Activated CD8-positive, alpha-beta T cell treated with anti-CD3 and anti-CD28 coated beads, Interleukin-2, amount 10 ng/mL, durations not matched to agents 7 days and 5 days (primary cell): ENCODE measurements around the gene SPATS2. TPM values are rescaled to one million over a fixed set of nuclear protein-coding genes. Genes with fewer than 3 reads are reported as not detected.
"Not testable (repeated sequence)": the region's sequence is repeated elsewhere in the genome, so short reads cannot be mapped to it uniquely, and the experiment has no call there.

Experiments
- ATAC-seq: fragments of 150-1000 bp; cut with Tn5 transposase; one replicate; pipeline ENCODE4 v1.10.0; 2021; ENCODE audit warnings: moderate library complexity
- CTCF ChIA-PET: fragments of 350-600 bp; sonication (Branson Sonifier 250); formaldehyde crosslinking; loops from one replicate; lab custom pipeline; 2021; ENCODE audit warnings: antibody characterized with exemption; lab: Charles Lee
- POLR2A ChIA-PET: fragments of 350-600 bp; sonication (Branson Sonifier 250); formaldehyde crosslinking; loops from one replicate; lab custom pipeline; 2021; ENCODE audit warnings: antibody characterized with exemption; lab: Charles Lee
- DNase-seq: peaks from one replicate; pipeline ENCODE4 v3.0.0-alpha.2; 2020
- H3K27ac Mint-ChIP-seq: one replicate; pipeline ENCODE4 v1.8.0; 2021; ENCODE audit warnings: mild to moderate bottlenecking, mixed read lengths
- H3K27me3 Mint-ChIP-seq: one replicate; pipeline ENCODE4 v1.8.0; 2021; ENCODE audit warnings: low read depth, mixed read lengths
- H3K36me3 Mint-ChIP-seq: one replicate; pipeline ENCODE4 v1.8.0; 2021; ENCODE audit warnings: low read depth, mixed read lengths
- H3K4me1 Mint-ChIP-seq: one replicate; pipeline ENCODE4 v1.8.0; 2021; ENCODE audit warnings: low read depth, mixed read lengths
- H3K4me3 Mint-ChIP-seq: one replicate; pipeline ENCODE4 v1.8.0; 2021; ENCODE audit warnings: mild to moderate bottlenecking, mixed read lengths
- H3K9me3 Mint-ChIP-seq: one replicate; pipeline ENCODE4 v1.8.0; 2022; ENCODE audit warnings: mixed read lengths; ENCODE audit not compliant: insufficient read depth
- total RNA-seq, 2 experiments: library from RNA; stranded (reverse); gene quantifications; one replicate each; pipeline ENCODE4 v1.2.3, GENCODE V29; 2021

The SPATS2 gene
- total RNA-seq, 2 experiments from 2014 or later, result 12.9 to 13.0 TPM

GRCh38 chr12:49413010-49413409, 45.7 kb downstream of the SPATS2 start:
- H3K9me3 Mint-ChIP-seq, result no peaks in the 10 kb centered on the region
- ATAC-seq (no peak), DNase-seq (no peak)
- no peak overlapping the region for H3K27ac Mint-ChIP-seq
- no peaks in the 10 kb centered on the region for H3K36me3 Mint-ChIP-seq
- H3K4me1 Mint-ChIP-seq, result peaks cover 2% of the 10 kb centered on the region
- no peak overlapping the region for H3K4me3 Mint-ChIP-seq
- POLR2A ChIA-PET, result interaction anchor here (0.7 kb wide), 1 partner anchor 10 kb away, joined by 3 read pairs; no protein-coding TSS in a partner anchor
- CTCF ChIA-PET, result interaction anchor here (0.6 to 1.0 kb wide), 2 partner anchors 54 to 65 kb away, joined by 3 read pairs; no protein-coding TSS in a partner anchor
- no peaks in the 10 kb centered on the region for H3K27me3 Mint-ChIP-seq

DNA sequence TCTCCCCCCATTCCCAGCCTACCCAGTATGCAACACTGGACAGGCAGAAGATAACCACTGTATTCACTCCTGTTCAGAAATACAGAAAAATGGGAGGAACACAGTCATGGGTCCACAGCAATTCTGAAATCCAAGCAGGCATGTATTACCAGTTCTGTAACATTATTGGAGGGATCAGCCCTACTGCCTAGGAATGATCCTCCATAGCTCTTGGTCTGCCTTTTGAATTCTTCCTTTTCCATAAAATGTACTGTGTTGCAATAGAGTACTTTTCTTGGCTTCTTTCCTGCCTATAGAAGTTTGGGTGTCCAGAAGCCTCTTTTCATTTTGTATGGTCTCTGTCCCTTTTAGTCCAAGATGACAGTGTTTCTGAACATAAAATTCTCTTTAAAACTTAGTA, 46.5 kb downstream of the SPATS2 start:
- H3K27ac Mint-ChIP-seq, result no peak overlapping the region
- H3K4me3 Mint-ChIP-seq, result no peak overlapping the region
- ATAC-seq, result no peak
- H3K27me3 Mint-ChIP-seq, result no peaks in the 10 kb centered on the region
- CTCF ChIA-PET, result interaction anchor here (0.6 kb wide), 1 partner anchor 341 kb away, joined by 3 read pairs; no protein-coding TSS in a partner anchor
- no peaks in the 10 kb centered on the region for H3K9me3 Mint-ChIP-seq
- POLR2A ChIA-PET, result no interaction called here
- peaks cover 2% of the 10 kb centered on the region for H3K4me1 Mint-ChIP-seq
- no peaks in the 10 kb centered on the region for H3K36me3 Mint-ChIP-seq
- no peak for DNase-seq

GRCh38 chr12:49414364-49414763, 47.1 kb downstream of the SPATS2 start:
- DNase-seq (no peak), ATAC-seq (no peak)
- ChIA-PET POLR2A (no interaction called here), CTCF (no interaction called here)
- no peak overlapping the region for H3K27ac Mint-ChIP-seq
- H3K9me3 Mint-ChIP-seq, result no peaks in the 10 kb centered on the region
- H3K27me3 Mint-ChIP-seq, result no peaks in the 10 kb centered on the region
- no peaks in the 10 kb centered on the region for H3K36me3 Mint-ChIP-seq
- peaks cover 2% of the 10 kb centered on the region for H3K4me1 Mint-ChIP-seq
- no peak overlapping the region for H3K4me3 Mint-ChIP-seq

GRCh38 chr12:49415521-49415970, 48.3 kb downstream of the SPATS2 start:
- DNase-seq (no peak), ATAC-seq (no peak)
- no peak overlapping the region for H3K27ac Mint-ChIP-seq
- POLR2A ChIA-PET, result interaction anchor here (1.4 kb wide), 1 partner anchor 49 kb away, joined by 4 read pairs; the partner anchor contains the start of gene SPATS2
- no peaks in the 10 kb centered on the region for H3K27me3 Mint-ChIP-seq
- H3K9me3 Mint-ChIP-seq, result no peaks in the 10 kb centered on the region
- CTCF ChIA-PET, result no interaction called here
- no peaks in the 10 kb centered on the region for H3K36me3 Mint-ChIP-seq
- peaks cover 2% of the 10 kb centered on the region for H3K4me1 Mint-ChIP-seq
- no peak overlapping the region for H3K4me3 Mint-ChIP-seq

GRCh38 chr12:49416892-49417291, 49.6 kb downstream of the SPATS2 start:
- ChIA-PET POLR2A (no interaction called here), CTCF (no interaction called here)
- ATAC-seq, result no peak
- H3K36me3 Mint-ChIP-seq, result no peaks in the 10 kb centered on the region
- no peak overlapping the region for H3K4me3 Mint-ChIP-seq
- no peak for DNase-seq
- no peaks in the 10 kb centered on the region for H3K9me3 Mint-ChIP-seq
- no peaks in the 10 kb centered on the region for H3K27me3 Mint-ChIP-seq
- no peak overlapping the region for H3K27ac Mint-ChIP-seq
- peaks cover 2% of the 10 kb centered on the region for H3K4me1 Mint-ChIP-seq

DNA sequence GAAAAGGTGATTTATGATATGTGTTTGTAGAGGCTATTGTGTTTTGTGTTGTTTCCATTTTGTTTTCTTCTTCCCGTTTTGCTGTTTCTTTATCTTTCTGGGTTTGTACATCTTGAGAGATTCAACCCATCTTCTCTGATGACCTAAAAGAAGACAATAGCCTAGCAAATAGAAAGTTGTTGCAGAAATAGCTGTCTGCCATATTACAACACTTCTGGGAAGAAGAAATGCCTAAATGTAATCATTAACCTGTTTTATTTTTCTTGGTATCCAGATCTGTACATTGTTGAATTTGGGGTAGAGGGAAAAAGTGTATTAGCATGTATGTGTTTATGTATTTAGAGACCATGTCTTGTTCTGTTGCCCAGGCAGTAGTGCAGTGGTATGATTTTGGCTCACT, 50.3 kb downstream of the SPATS2 start:
- POLR2A ChIA-PET, result no interaction called here
- peaks cover 2% of the 10 kb centered on the region for H3K4me1 Mint-ChIP-seq
- H3K27me3 Mint-ChIP-seq, result no peaks in the 10 kb centered on the region
- H3K9me3 Mint-ChIP-seq, result no peaks in the 10 kb centered on the region
- H3K27ac Mint-ChIP-seq, result no peak overlapping the region
- ATAC-seq (no peak), DNase-seq (no peak)
- no peaks in the 10 kb centered on the region for H3K36me3 Mint-ChIP-seq
- CTCF ChIA-PET, result interaction anchor here (0.5 kb wide), 1 partner anchor 53 kb away, joined by 4 read pairs; no protein-coding TSS in a partner anchor
- H3K4me3 Mint-ChIP-seq, result no peak overlapping the region

- ATAC-seq (no peak), DNase-seq (no peak)
- H3K27me3 Mint-ChIP-seq, result no peaks in the 10 kb centered on the region
- H3K4me3 Mint-ChIP-seq, result no peak overlapping the region
- no peak overlapping the region for H3K27ac Mint-ChIP-seq
- H3K9me3 Mint-ChIP-seq, result no peaks in the 10 kb centered on the region
- ChIA-PET CTCF (no interaction called here), POLR2A (no interaction called here)
- no peaks in the 10 kb centered on the region for H3K4me1 Mint-ChIP-seq
- H3K36me3 Mint-ChIP-seq, result no peaks in the 10 kb centered on the region
Measured at GRCh38 chr12:49420556-49420955, 53.3 kb downstream of the SPATS2 start.

GRCh38 chr12:49422114-49422513, 54.9 kb downstream of the SPATS2 start:
- H3K27ac Mint-ChIP-seq, result no peak overlapping the region
- H3K27me3 Mint-ChIP-seq, result no peaks in the 10 kb centered on the region
- no peak overlapping the region for H3K4me3 Mint-ChIP-seq
- H3K4me1 Mint-ChIP-seq, result no peaks in the 10 kb centered on the region
- POLR2A ChIA-PET, result no interaction called here
- ATAC-seq, result no peak
- H3K9me3 Mint-ChIP-seq, result no peaks in the 10 kb centered on the region
- DNase-seq, result no peak
- H3K36me3 Mint-ChIP-seq, result peaks cover 2% of the 10 kb centered on the region
- CTCF ChIA-PET, result interaction anchor here (1.4 kb wide), 1 partner anchor 63 kb away, joined by 5 read pairs; no protein-coding TSS in a partner anchor

DNA sequence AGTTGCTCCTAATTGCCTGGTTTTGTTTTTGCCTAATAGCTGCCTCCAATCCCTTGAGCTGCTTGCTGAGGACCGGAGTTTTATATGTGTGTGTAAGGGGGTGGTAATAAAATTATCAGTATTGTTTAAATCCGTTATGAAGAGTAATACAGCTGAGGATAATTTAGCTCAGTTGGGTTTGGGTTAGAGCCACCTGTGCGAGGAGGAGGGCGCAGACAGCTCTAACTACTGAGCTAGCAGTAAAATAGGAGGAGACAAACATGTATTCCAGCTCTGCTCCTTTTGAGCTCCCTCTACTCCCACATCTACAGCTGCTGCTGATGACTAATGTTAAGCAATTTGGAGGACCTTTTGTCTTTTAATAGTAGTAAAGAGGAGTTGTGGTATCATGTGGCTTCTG, 61.5 kb downstream of the SPATS2 start:
- H3K9me3 Mint-ChIP-seq, result no peaks in the 10 kb centered on the region
- no peak for DNase-seq
- CTCF ChIA-PET, result no interaction called here
- POLR2A ChIA-PET, result no interaction called here
- ATAC-seq, result no peak
- H3K4me1 Mint-ChIP-seq, result no peaks in the 10 kb centered on the region
- peaks cover 2% of the 10 kb centered on the region for H3K36me3 Mint-ChIP-seq
- H3K27me3 Mint-ChIP-seq, result no peaks in the 10 kb centered on the region
- no peak overlapping the region for H3K27ac Mint-ChIP-seq
- H3K4me3 Mint-ChIP-seq, result no peak overlapping the region

- Mint-ChIP-seq H3K9me3 (no peaks in the 10 kb centered on the region), H3K27ac (no peak overlapping the region), H3K4me3 (no peak overlapping the region), H3K4me1 (no peaks in the 10 kb centered on the region), H3K36me3 (no peaks in the 10 kb centered on the region), H3K27me3 (no peaks in the 10 kb centered on the region)
- ATAC-seq (no peak), DNase-seq (no peak)
- POLR2A ChIA-PET, result no interaction called here
- CTCF ChIA-PET, result interaction anchor here (1.2 kb wide), 1 partner anchor 10 kb away, joined by 5 read pairs; no protein-coding TSS in a partner anchor
Measured at GRCh38 chr12:49432616-49433015, 65.4 kb downstream of the SPATS2 start.

GRCh38 chr12:49436799-49437198, 69.5 kb downstream of the SPATS2 start:
- H3K4me3 Mint-ChIP-seq, H3K27ac Mint-ChIP-seq, H3K36me3 Mint-ChIP-seq, H3K27me3 Mint-ChIP-seq, CTCF ChIA-PET, H3K4me1 Mint-ChIP-seq, ATAC-seq, H3K9me3 Mint-ChIP-seq, POLR2A ChIA-PET, DNase-seq: not testable (repeated sequence)

GRCh38 chr12:49439042-49439441, 71.8 kb downstream of the SPATS2 start:
- no peak overlapping the region for H3K27ac Mint-ChIP-seq
- CTCF ChIA-PET, result no interaction called here
- H3K4me3 Mint-ChIP-seq, result no peak overlapping the region

GRCh38 chr12:49440035-49440434, 72.8 kb downstream of the SPATS2 start:
- Mint-ChIP-seq H3K4me1 (no peaks in the 10 kb centered on the region), H3K27me3 (no peaks in the 10 kb centered on the region), H3K9me3 (no peaks in the 10 kb centered on the region), H3K36me3 (peaks cover 2% of the 10 kb centered on the region), H3K4me3 (no peak overlapping the region), H3K27ac (no peak overlapping the region)
- DNase-seq, result no peak
- POLR2A ChIA-PET, result no interaction called here
- ATAC-seq, result no peak
- CTCF ChIA-PET, result no interaction called here

More at GRCh38 chr12:49439042-49439441, 71.8 kb downstream of the SPATS2 start:
- Mint-ChIP-seq H3K27me3 (no peaks in the 10 kb centered on the region), H3K9me3 (no peaks in the 10 kb centered on the region), H3K4me1 (no peaks in the 10 kb centered on the region), H3K36me3 (peaks cover 2% of the 10 kb centered on the region)
- POLR2A ChIA-PET, result no interaction called here
- ATAC-seq (no peak), DNase-seq (no peak)
